Endothelial cell (in vitro differentiated cells): ENCODE data around the gene EFNA4. TPM values are rescaled to one million over a fixed set of nuclear protein-coding genes. Genes with fewer than 3 reads are reported as not detected.

Source experiments
- DNase-seq: peaks from one replicate; pipeline ENCODE4 v3.0.0; 2021; ENCODE audit warnings: low spot score
- H3K27ac Mint-ChIP-seq: one replicate; pipeline ENCODE4 v1.8.0; 2021; ENCODE audit warnings: mixed read lengths, inconsistent platforms; ENCODE audit not compliant: unreplicated experiment
- H3K27me3 Mint-ChIP-seq: one replicate; pipeline ENCODE4 v1.8.0; 2021; ENCODE audit warnings: mild to moderate bottlenecking, moderate library complexity, mixed read lengths, inconsistent platforms; ENCODE audit not compliant: unreplicated experiment
- H3K36me3 Mint-ChIP-seq: one replicate; pipeline ENCODE4 v1.8.0; 2021; ENCODE audit warnings: mild to moderate bottlenecking, low read depth, mixed read lengths, inconsistent platforms; ENCODE audit not compliant: unreplicated experiment
- H3K4me1 Mint-ChIP-seq: one replicate; pipeline ENCODE4 v1.8.0; 2021; ENCODE audit warnings: mild to moderate bottlenecking, mixed read lengths, inconsistent platforms; ENCODE audit not compliant: unreplicated experiment
- H3K4me3 Mint-ChIP-seq: one replicate; pipeline ENCODE4 v1.8.0; 2021; ENCODE audit warnings: mild to moderate bottlenecking, mixed read lengths, inconsistent platforms; ENCODE audit not compliant: unreplicated experiment
- H3K9me3 Mint-ChIP-seq: one replicate; pipeline ENCODE4 v1.8.0; 2021; ENCODE audit warnings: mixed read lengths, inconsistent platforms; ENCODE audit not compliant: unreplicated experiment
- CTCF ChIP-seq: fragments of 200-600 bp; sonication (generic); IDR thresholded peaks from one replicate; pipeline ENCODE4 v1.5.0; 2021; ENCODE audit warnings: antibody characterized with exemption; ENCODE audit not compliant: unreplicated experiment
- total RNA-seq: library from RNA; stranded (reverse); fragmentation: NEBNext Ultra II Directional; extraction: Animal tissue kit (Norgen Biotek cat#: 25700); gene quantifications from one replicate; pipeline ENCODE4 v1.2.1, GENCODE V29; 2021; ENCODE audit not compliant: unreplicated experiment

The EFNA4 gene
- total RNA-seq, 1 donor from 2014 or later: 25.2 TPM

GRCh38 chr1:155062702-155063411 is 683 bp upstream of the EFNA4 start:
- Mint-ChIP-seq H3K36me3 (peaks cover 27% of the 10 kb centered on the region), H3K27me3 (peaks cover 18% of the 10 kb centered on the region), H3K4me3 (peak overlapping the region; percentile 87), H3K4me1 (peaks cover 14% of the 10 kb centered on the region), H3K27ac (no peak overlapping the region), H3K9me3 (no peaks in the 10 kb centered on the region)
- DNase-seq: peak; percentile 85
- TF ChIP-seq CTCF: peak; percentile 79

- TF ChIP-seq CTCF: no peak
- Mint-ChIP-seq H3K4me1 (peaks cover 14% of the 10 kb centered on the region), H3K9me3 (no peaks in the 10 kb centered on the region), H3K27ac (peak overlapping the region; percentile 88), H3K4me3 (peak overlapping the region; percentile 94), H3K36me3 (peaks cover 24% of the 10 kb centered on the region), H3K27me3 (peaks cover 16% of the 10 kb centered on the region)
- DNase-seq: peak; percentile 61
Observed at GRCh38 chr1:155064111-155064831, 731 bp downstream of the EFNA4 start.

- H3K9me3 Mint-ChIP-seq: no peaks in the 10 kb centered on the region
- H3K36me3 Mint-ChIP-seq: peaks cover 22% of the 10 kb centered on the region
- no peak for TF ChIP-seq CTCF
- peaks cover 14% of the 10 kb centered on the region for H3K4me1 Mint-ChIP-seq
- H3K4me3 Mint-ChIP-seq: peak overlapping the region; percentile 94
- DNase-seq: no peak
- peaks cover 16% of the 10 kb centered on the region for H3K27me3 Mint-ChIP-seq
- H3K27ac Mint-ChIP-seq: peak overlapping the region; percentile 88
Observed at GRCh38 chr1:155064832-155065429, 1.4 kb downstream of the EFNA4 start.

- Mint-ChIP-seq H3K27me3 (peaks cover 18% of the 10 kb centered on the region), H3K4me3 (no peak overlapping the region), H3K36me3 (peaks cover 22% of the 10 kb centered on the region), H3K27ac (no peak overlapping the region), H3K9me3 (no peaks in the 10 kb centered on the region), H3K4me1 (peaks cover 20% of the 10 kb centered on the region)
- no peak for DNase-seq
- no peak for TF ChIP-seq CTCF
Observed at GRCh38 chr1:155066777-155067176, 3.2 kb downstream of the EFNA4 start.
